NCI-H1105 treated with DMSO at 0.1 percent for 48 hours (cell line): Measurements from ENCODE around the gene MB.
"Not testable (repeated sequence)": the region's sequence is repeated elsewhere in the genome, so short reads cannot be mapped to it uniquely, and the experiment has no call there.

Experiments used
- DNase-seq: peaks from one replicate; lab custom pipeline; 2025; lab: John Stamatoyannopoulos, UW

MB gene

DNA sequence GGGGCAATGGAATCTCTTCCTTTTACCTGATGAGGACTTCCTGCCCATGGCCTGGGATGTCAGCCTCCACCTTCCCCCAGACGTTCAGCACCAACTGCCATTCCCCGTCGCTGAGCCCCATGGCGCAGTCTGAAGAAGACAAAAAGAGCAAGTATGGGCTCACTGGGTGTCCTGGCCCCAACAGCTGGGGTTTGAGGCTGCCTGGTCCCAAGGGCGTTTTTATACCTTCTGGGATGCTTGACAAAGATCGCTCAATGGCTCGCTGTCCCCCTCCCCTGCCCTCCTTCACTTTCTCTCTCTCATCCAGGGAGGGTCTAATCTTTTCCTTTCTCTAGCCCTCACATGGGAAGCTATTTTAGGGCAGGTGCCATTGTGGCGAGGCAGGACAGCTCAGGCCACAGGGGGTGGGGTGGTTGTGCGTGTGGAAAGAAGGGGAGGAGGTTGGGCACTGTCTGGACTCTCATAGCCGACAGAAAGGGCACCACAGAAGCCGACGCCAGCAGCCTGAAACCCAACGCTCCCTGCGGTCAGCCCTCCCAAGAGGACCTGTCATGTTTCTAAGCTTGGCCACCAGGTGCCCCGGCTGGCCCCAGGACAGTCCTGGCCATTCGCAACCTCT is at the start of gene MB:
Gene MB (minus strand): TSS at position 193 of the 619 bp plus-strand sequence. CDS start 72 bp downstream, at position 121.
- DNase-seq, result no peak

DNA sequence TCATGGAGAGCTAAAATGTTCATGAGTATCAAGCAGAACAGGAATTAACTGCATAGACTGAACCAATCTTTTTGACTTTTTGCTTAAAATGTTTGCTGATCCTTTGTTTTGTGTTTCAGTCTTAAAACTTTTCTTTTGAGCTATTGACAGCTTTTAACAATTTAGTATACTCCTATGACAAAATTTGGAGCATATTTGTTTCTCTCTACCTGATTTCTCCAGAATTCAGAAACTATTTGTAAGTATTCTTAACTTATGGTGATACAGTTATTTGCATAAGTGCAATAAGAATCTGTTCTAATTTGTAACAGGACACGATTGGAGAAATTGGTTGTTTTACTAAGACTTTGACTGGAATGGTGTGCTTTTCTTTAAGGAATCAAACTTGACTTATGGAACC is 49.6 kb upstream of the MB start:
- not testable (repeated sequence) for DNase-seq

DNA sequence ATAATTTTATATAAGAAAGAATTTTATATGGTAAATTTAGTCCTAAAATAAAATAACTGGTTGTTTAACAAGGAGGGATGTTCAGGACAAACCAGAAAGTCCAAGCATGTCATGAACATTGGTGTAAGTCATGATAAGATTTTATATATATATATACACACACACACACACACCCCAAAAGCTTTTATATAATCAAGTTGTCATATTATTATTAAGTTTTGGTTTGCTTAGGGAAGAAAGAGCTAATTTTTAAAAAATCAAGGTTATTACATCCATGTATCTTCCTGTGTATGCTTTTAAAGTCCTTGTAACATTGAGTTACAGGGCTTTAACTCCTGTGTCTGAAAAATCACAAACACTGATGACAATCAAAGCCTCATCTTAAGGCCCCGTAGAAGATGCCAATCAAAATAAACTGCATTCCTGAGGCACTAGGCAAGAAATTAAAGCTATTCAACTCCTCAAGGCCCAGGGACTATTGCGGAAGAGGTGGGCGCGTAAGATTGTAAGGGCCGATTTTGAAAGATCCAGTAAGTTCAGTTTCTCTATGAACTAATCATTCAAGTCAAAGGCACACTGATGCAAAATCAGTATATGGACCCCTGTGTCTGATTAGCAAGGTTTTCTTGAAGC is 47.9 kb upstream of the MB start:
- no peak for DNase-seq

DNA sequence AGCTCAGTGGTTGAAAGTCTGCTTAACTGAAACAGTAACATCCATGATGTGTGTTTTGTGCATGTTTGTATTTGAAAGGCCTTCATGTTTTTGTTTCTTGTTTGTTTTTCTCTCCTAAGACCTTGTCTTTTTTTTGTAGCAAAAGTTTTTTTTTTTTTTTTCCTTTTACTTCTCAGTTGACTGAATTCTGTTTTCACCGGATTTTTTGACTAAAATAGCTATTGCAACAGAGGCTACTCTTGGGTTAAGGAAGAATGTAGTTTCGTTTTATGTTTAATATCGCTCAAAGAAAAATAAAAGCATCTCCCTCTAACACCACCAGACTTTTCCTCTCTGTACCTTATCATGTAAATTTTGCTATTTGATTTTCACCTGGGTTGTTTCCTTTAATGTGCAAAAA is 46.2 kb upstream of the MB start:
- DNase-seq, result no peak

DNA sequence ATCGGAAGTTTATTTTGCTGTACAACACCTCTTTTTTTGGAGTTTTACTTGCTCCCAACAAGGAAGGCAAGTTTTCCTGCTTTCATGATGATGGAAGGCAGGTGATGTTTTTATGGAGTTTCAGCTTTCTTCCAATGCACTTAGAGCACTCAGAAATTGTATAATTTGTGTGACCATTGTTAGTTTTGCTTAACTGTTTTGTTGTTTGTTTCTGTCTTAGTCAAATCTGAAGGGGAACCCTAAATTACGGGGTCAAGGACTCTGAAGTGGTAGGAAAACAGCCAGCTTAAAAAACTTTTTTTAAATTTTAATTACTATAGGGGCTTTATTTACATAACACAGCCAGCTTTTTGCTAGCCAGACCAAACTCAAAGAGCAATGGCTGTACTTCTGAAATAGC is 45.8 kb upstream of the MB start:
- DNase-seq, result no peak

DNA sequence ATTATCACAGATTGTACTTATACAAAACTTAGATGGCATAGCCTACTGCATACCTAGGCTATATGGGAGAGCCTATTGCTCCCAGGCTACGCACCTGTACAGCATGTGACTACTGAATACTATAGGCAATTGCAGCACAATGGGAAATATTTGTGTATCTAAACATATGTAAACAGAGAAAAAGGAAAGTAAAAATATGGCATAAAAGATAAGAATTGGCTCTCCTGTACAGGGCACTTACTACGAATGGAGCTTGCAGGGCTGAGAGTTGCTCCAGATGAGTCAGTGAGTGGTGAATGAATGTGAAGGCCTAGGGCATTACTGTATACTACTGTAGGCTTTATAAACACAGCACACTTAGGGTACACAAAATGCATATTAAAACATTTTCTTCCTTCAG is 44.3 kb upstream of the MB start:
- no peak for DNase-seq

DNA sequence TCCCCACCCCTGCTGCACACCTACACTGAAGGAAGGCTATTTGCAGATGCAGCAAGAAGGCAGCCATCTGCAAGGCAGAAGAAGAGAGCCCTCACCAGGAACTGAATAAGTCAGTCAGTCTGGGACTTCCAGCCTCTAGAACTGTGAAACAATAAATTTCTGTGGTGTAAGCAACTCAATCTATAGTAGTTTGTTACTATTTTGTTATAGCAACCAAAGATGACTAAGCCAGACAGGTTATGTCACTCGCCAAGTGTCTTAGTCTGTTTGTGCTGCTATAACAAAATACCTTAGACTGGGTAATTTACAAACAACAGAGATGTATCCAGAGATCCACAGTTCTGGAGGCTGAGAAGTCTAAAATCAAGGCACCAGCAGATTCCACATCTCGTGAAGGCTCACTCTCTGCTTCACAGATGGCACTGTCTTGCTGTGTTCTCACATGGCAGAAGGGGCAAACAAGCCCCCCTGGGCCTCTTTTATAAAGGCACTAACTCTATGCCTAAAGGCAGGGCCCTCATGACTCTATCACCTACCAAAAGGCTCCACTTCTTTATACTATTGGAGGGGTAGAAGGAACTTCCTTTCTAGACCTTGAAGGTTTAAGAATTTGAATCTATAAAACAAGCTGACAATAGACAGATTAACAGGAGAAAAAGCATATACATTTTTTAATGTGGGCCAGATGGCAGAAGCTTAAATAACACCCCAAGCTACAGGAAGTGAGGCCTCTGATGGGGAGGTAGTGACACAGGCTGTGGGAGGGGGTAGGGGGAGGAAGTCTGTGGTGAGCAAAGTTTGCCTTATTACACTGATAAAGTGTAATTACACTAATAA is 43.4 kb upstream of the MB start:
- no peak for DNase-seq

DNA sequence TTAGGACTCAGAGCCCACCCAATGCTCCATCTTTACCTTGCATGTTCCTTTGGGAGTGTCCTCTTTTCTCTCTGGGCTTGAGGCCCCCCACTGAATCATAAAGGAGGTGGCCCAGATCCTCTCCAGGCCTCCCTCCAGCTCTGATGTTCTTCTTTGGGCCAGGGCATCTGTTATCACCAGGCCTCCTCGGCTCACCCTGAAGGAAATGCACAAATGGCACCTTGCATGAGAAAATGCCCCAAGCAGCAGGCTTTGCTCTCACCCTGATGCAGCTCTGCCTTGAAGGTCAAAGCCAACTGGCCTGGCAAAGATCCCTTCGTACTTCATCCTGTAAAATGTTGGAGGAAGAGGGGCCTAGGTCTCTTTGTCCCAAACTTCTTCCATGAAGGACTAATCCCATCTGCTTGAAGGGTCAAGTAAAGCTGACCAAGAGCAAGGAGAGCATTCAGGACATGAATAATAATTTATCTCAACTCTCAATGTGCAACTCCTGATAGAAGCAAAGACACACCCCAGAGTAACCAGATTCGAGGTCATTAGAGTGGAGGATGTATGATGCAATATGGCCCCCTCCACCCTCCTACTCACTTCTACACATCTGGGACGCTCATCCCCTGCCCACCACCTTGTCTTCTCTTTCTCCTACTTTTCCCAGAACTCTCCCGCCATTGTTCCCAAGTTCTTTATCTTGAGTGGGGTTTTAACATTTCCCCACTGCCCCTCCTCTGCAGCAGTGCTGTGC is 40.6 kb upstream of the MB start:
- DNase-seq, result no peak

DNA sequence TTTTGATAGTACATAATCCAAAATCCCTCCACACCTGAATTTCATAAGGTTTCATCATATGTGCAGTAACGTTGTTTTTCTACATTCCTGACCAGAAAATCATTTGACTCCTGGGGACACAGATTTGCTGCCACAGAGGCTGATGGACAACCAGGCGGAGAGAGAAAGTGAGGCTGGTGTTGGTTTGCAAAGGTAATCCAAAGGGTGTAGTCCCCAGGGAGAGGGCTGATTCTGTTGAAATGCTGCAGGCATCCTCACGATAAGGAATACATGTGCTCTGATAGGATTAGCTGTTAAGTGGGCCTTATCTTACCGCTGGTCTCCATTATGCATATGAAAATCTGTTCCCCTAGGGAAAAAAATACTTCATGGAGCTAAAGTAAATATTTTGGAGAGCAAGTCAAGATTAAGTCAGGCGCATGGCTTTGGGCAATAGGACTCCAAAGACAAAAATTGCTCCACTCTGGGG is 39.2 kb upstream of the MB start:
- DNase-seq, result no peak

DNA sequence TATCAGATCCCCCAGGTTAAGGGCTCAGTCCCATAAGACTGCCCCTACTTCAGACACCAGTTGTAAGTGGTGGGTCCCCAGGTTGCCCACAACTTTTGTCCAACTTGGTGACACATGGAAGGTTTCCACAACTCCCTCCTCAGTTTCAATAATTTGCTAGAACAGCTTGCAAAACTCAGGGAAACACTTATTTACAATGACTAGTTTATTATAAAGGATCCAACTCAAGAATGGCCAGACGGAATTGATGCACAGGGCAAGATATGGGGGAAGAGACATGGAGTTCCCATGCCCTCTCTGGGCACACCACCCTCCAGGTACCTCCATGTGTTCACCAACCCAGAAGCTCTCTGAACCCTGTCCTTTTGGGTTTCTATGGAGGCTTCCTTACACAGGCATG is 36.7 kb upstream of the MB start:
- DNase-seq, result no peak

DNA sequence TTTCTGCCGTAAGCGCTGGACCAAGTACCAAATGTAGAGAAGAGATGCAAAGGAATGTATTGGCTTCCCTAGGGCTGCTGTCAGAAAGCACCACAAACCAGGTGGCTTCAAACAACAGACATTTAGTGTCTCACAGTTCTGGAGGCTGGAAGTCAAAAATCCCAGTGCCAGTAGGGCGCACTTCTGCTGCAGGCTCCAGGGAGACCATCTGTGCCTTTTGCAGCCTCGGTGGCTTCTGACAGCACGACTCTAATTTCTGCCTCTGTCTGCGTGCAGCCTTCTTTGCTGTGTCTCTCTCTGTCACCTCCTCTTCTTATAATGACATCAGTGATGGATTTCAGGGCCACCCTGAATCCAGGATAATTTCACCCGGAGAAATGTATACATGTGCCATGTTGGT is 34.0 kb upstream of the MB start:
- no peak for DNase-seq

DNA sequence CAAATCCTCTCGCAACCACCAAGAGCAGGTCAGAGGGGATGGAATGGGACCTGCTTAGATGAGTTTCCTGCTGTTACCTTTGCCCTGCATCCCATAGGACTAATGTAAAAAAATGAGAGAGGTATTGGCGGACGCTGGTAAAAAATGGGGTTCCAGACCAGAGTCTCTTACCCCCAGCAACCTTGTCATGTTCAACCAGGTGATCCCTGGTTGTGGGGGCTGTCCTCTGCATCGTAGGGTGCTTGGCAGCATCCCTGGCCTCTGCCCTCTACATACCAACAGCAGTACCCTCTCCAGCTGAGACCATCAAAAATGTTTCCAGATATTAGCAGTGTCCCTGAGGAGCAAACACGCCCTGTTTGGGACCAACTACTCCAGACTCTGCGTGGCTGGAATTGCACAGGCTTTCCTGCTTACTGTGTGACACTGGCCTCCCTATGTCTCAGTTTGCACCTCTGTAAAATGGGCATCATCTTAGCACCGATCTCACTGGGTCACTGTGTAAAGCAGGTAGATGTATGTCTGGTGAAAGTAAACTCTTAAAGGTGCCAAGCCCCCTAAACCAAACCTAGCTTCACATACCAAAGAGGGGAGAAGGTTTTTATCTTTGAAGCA is 32.6 kb upstream of the MB start:
- no peak for DNase-seq

DNA sequence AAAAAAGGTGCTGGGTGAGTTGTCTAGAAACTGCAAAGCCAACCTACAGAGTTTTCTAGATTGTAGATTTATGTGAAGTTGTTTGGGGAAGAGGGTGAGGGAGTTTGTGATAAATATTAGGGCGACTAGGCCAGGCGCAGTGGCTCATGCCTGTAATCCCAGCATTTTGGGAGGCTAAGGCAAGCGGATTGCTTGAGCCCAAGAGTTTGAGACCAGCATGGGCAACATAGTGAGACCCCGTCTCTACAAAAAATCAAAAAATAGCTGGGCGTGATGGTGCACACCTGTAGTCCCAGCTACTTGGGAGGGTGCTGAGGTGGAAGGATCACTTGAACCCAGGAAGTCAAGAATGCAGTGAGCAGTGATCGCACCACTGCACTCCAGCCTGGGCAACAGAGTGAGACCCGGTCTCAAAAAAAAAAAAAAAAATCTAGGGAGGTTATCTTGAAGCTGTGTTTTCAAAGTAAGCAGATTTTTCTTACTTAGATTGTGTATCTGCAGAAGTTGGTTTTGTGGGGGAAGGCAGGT is 32.0 kb upstream of the MB start:
- DNase-seq, result no peak

DNA sequence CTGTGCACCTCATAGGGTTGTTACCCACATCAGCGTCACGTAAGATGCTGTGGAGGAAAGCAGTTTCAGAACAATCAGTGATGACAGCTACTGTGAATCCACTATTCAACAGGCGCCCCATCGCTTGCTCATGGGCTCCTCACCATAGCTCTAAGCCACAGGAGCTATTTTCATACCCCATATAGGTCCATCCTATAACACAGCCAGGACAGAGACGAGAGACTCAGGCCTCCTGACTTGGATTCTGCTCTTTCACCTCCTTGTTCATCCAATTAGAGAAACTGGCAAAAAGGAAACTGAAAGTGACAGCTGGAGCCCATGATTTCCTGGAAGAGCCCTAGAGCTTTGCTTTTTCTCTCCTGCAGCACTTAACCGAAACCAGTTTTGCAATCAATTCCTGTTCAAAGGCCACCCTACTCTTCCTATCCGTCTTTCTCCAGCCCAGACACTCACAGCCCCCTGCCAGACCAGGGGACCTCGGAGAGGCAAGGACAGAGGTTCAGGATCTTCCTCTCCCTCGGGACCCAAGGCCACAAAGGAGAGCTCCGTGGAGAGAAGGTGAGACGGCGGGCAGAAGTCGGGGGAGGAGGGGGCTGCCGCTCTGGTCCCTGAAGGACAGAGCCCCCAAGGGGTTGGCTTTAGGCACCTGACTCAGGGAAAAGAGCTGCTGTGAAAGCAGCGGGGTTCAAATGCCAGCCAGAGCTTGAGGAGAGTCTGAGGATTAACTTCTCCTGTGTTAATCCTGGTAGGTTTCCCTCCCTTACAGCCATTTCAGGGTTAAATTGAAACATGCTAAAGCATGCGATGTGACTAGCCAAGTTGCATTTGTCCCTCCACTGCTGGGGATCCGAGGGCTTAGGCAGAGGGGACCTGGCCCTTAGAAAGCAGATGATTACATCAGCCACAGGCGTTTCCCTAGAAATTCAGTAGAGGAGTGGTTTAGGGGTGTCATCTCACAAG is 31.2 kb upstream of the MB start, which contains the start of gene APOL6:
Gene APOL6 (plus strand): TSS at position 381 of the 960 bp plus-strand sequence. CDS start 7,980 bp downstream, outside the sequence.
- no peak for DNase-seq

DNA sequence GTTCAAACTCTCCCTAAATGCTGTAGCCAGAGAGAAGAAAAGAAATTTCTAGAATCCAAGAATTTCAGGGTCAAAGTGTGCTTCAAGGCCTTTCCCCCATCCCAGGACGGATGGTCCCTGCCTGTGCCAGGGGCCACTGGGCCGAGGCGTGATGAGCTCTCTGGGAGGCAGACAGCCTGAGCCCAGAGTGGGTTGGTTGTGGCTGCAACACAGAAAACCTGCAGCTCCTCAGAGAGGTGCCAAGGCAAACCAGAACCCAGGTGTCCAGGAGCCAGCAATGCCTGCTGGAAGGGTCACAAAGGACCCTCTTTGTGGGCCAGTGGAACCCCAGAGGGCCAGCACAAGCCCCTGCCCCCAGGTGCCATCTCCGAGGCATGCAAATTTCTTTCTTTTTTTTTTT is 28.5 kb upstream of the MB start:
- no peak for DNase-seq

DNA sequence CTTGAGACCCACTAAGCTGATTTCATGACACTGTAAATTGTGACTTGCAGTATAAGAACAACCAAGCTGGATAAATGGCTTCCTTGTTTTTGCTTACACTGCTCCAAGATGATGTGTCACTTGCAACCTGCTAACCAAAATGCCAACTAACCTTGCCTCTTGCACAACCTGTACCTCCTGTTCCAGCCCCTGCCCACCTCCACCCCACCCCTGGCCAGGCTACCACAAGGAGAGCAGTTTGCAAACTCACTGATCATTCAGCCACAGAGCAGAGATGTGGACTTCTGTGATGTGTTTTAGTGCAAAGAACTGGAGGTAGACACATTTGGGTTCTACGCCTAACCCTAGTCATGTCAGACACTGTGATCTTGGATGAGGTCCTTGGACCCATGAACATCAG is 26.9 kb upstream of the MB start:
- DNase-seq, result no peak

DNA sequence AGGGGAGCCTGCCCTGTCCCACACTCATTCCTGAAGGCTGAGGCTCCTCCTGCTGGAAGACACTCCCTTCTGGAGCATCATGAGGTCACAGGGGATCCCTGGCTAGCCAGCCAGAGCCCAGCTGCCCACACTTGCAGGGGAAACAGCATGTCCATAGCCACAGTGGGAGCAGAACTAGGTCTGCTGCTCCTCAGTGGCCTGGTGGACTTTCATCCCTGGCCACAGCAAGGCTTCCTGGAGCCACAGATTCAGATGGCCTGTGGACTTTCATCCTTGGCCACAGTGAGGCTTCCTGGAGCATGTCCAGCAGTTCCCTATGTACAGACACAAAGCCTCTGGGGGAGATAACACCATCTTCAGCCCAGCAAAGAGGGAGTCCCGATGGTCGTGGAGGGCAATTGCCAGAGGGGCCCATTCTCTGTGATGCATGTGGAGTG is 25.2 kb upstream of the MB start:
- no peak for DNase-seq

DNA sequence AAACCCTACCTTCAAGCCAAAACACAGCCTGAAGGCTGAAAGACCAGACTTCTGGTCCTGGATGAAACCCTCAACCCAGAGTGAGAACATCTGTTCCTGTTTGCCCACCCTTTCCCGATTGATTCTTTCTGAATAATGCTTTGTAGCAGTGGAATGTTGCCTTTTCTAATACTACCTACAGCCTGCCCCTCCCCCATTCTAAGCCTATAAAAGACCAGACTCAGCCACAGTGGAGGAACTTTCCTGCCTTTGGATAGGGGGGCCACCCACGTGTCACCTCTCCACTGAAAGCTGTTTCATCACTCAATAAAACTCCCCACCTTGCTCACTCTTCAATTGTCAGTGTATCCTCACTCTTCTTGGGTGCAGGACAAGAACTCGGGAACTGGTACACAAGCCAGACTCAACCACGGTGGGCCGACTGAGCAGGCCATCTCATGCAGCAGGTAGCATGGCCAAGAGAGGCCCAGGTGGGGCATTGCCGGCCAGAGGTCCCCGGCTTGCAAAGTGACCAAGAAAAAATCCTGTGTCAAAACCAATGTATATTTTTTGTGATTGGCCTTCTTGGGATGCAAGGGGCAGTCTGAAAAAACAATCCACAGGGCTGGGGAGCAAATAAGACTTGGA is 24.5 kb upstream of the MB start:
- no peak for DNase-seq

DNA sequence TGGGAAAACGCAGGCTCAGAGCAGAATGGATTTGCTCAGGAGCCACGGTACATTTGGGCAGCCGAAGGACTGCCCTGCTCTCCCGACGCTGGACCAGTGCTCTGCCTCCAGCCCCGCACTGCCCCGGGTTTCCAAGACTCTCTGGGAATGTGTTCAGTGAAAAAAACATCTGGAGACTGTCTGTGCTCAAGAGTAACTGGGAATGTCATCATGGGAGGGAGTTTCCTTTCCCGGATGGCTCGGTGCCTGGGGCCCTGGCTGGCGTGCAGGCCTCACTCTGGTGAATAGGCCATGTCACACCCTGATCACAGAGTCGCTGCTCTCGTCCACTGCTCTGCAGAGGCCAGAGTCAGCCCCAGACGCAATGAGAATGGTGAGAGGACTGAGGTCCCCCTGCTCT is 21.3 kb upstream of the MB start:
- DNase-seq, result no peak

DNA sequence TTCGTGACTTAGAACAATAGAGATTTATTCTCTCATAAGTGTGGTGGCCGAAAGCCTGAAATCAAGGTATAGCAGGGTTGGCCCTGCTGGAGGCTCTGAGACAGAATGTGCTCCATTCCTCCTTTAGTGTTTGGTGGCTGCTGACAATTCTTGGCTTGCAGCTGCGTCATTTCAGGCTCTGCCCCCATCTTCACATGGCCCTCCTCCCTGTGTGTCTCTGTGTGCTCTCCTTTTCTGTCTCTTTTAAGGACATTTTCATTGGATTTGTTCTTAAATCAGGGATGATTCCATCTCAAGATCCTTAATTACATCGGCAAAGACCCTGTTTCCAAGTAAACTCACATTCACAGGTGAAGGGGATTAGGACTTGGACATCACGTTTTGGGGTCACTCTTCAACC is 20.9 kb upstream of the MB start:
- no peak for DNase-seq
